LNCAP (cell line): Measurements from ENCODE around the gene ARFGAP1.

ENCODE experiments used
- CTCF ChIP-seq: fragments of 450-650 bp; IDR thresholded peaks from 2 replicates; pipeline ENCODE4 v1.5.1; 2017; ENCODE audit warnings: mild to moderate bottlenecking

ARFGAP1 gene

GRCh38 chr20:63292904-63293303, 20.3 kb downstream of the ARFGAP1 start, which contains the start of gene COL20A1:
Gene COL20A1, plus strand, starts transcription at chr20:63293186. Its CDS starts 1,922 bp downstream, at chr20:63295108.
- TF ChIP-seq CTCF = no peak

- no peak for TF ChIP-seq CTCF
Observed at GRCh38 chr20:63293456-63293855, 20.8 kb downstream of the ARFGAP1 start.

GRCh38 chr20:63293871-63294535, 21.4 kb downstream of the ARFGAP1 start:
- TF ChIP-seq CTCF = no peak

- TF ChIP-seq CTCF = no peak
Observed at GRCh38 chr20:63294536-63294900, 21.9 kb downstream of the ARFGAP1 start.

GRCh38 chr20:63295018-63295417, 22.4 kb downstream of the ARFGAP1 start:
- TF ChIP-seq CTCF = no peak

GRCh38 chr20:63295422-63295821, 22.8 kb downstream of the ARFGAP1 start:
- TF ChIP-seq CTCF = no peak

GRCh38 chr20:63295846-63296245, 23.2 kb downstream of the ARFGAP1 start:
- no peak for TF ChIP-seq CTCF
